NCI-H524 (cell line): ENCODE measurements around the gene PDE4D.

Experiments
- DNase-seq, 2 experiments: peaks; one replicate each; lab custom pipeline; 2025; lab: John Stamatoyannopoulos, UW

PDE4D gene

GRCh38 chr5:59109383-59109782 lies 784.1 kb downstream of the PDE4D start:
- no peak for DNase-seq

- DNase-seq = no peak
Measured at GRCh38 chr5:59107692-59108091, 785.8 kb downstream of the PDE4D start.

DNA sequence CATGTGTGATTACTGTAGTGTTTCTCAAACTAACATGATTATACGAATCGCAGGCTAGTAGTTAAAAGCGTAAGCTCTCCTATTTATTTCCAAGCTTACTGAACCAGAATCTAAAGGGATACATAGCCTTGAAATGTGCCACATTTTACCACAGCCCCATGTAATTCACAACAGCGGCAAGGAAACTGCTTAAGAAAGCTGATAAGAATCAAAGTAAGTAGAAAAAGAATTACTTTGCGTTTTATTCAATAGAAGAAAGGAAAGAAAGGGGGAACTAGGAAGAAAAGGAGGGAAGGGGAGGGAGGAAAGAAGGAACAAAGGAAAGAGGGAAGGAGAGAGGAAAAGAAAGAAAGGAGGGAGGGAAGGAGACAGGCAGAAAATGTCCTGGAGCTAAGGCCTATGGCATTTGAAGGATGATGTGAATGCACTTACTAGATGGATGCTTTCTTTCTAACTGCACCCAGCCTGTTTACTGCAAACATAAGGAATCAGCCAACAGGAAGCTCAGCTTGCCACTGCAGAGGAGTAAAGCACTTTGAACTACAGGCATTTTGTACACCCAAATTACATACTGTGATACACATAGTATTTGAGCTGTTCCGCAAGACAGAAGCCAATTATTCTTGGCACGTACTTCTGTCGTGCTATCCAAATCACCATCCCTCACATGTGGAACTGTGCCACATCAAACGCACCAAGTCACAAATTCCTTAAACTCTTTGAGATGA lies 789.0 kb downstream of the PDE4D start:
- no peak for DNase-seq

- DNase-seq = no peak
Measured at GRCh38 chr5:59103303-59103702, 790.2 kb downstream of the PDE4D start.

GRCh38 chr5:59102437-59102836 lies 791.1 kb downstream of the PDE4D start:
- no peak for DNase-seq

GRCh38 chr5:59100875-59101274 lies 792.7 kb downstream of the PDE4D start:
- DNase-seq = no peak

DNA sequence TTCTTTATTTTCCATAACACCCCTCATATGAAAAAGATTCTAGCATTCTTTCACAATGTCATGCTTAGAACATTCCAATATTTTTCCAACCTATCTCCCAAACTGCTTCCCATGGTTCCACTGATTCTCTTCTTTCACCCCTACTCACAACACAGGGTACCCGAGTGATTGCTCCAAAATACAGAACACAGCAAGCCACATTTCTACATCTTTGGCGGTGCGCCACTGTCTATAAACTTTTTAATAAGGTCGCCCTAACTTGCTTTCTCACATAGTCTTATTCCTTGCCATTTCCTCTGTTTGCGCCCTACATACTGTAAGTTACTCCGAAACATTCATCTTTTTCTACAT lies 793.6 kb downstream of the PDE4D start:
- no peak for DNase-seq

DNA sequence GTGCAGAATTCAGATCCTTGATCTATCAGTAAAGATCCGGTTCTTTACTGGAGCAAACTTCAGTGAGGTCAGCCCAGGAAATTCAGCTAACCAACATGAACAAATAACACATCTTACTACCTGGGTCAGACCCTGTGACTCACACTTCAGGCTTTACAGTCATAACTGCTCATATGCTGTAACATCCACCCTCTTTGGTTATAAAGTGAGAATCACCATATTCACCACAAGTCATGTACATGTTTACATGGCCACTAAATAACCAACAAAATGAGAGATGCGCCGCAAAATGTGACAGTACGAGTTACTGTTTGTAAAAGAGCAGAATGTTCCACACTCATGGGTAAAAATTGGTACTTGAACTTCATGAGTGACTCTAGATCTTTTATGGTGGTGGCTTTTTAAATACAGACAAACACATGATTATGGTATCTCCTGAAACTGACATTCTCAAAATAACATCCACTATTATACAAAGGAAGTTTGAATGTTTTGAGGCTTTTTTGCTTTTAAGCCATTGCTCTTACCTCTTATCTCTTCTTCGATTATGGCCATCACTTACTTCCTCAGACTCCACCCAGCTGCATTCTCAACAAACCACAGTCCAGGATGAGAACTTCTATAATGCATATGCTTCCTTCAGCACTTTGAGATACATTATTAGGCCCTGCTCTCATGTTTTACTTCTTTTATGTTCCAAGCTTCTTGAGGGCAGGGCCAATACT lies 794.1 kb downstream of the PDE4D start:
- DNase-seq = no peak

DNA sequence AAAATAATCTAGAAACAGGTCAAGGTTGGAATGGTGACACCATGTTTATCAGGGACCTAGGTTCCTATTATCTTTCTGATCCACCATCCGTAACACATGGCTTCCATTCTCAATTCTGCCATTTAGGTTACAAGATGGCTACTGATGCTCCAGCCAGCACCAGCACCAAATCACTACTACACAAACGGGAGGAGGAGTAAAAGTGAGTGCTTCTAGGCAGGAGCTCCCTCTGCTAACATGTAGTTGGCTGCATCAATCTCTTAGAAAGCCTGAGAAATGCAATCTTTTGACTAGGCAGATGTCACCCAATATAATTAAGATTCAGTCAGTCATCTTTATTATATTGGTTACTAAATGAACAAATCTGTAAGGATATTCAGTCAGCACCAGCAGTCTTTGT lies 794.8 kb downstream of the PDE4D start:
- no peak for DNase-seq

GRCh38 chr5:59097712-59098111 lies 795.8 kb downstream of the PDE4D start:
- DNase-seq = peak; percentile 35 to 48

DNA sequence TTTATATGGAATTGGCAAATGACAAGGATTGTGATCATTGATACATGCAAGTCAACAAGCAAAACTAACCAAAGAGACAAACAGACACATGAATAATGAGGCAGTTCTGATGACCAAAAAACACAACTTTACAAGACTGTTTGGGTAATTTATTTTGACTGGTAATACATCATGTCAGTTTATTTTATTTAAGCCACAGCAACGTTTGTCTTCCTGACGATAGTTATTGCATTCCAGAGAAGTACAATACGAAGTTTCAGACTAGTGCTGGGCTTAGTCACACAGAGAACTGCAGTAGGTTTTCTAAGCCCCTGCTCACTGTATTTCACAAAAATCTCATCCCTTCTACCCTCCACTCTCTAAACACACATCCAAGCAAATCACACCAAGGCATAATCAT lies 796.4 kb downstream of the PDE4D start:
- DNase-seq = no peak

- no peak for DNase-seq
Measured at GRCh38 chr5:59095480-59095879, 798.0 kb downstream of the PDE4D start.

DNA sequence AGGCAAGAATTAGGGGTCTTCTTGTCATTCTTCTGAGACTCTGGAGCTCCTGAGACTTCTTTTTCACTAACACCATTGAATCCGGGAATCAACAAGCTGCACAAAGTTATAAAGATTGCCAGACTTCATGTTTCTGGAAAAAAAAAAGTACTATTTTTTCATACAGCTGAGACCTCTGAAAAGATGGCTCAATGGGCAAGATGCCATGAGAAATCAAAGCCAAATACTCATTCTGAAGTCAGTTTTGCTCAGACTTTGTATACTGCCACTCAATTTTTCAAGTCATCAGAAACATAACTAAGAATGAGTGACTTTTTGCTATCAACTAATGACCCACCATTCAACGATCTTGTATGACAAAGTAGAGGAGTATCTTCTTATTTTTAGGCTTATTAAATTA lies 798.7 kb downstream of the PDE4D start:
- no peak for DNase-seq

DNA sequence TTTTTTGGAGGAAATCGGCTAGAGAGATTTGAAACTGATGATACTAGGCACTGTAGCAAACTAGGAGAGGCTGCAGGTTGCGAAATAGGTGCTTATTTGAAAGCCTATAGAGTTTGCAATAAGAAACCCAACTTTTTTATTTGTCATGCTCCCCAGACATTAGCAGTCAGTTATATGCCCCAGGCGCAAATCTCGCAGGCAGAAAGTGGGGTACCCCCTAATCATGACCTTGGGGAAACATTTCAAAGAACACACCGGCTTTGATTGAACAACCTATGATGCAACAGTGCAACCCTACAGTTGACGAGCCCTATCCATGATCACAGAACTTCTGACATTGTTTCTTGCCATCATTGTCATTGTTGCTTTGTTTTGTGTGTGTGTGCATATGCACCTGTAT lies 800.2 kb downstream of the PDE4D start:
- DNase-seq = no peak

GRCh38 chr5:59092758-59093157 lies 800.8 kb downstream of the PDE4D start:
- no peak for DNase-seq

GRCh38 chr5:59091965-59092364 lies 801.6 kb downstream of the PDE4D start:
- no peak for DNase-seq

GRCh38 chr5:59090323-59090722 lies 803.2 kb downstream of the PDE4D start:
- no peak for DNase-seq

- no peak for DNase-seq
Measured at GRCh38 chr5:59089767-59090166, 803.8 kb downstream of the PDE4D start.

DNA sequence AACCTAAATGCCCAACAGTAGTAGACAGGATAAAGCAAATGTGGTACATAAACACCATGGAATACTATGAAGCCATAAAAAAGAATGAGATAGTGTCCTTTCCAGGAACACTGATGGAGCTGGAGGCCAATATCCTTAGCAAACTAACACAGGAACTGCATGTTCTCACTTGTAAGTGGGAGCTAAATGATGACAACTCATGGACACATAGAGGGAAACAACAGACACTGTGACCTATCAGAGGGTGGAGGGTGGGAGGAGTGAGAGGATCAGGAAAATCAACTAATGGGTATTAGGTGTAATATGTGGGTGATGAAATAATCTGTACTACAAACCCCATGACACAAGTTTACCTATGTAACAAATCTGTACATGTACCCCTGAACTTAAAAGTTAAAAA lies 805.0 kb downstream of the PDE4D start:
- no peak for DNase-seq

GRCh38 chr5:59086024-59086423 lies 807.5 kb downstream of the PDE4D start:
- DNase-seq = no peak

- peak; percentile 69 to 78 for DNase-seq
Measured at GRCh38 chr5:59081693-59082092, 811.8 kb downstream of the PDE4D start.

DNA sequence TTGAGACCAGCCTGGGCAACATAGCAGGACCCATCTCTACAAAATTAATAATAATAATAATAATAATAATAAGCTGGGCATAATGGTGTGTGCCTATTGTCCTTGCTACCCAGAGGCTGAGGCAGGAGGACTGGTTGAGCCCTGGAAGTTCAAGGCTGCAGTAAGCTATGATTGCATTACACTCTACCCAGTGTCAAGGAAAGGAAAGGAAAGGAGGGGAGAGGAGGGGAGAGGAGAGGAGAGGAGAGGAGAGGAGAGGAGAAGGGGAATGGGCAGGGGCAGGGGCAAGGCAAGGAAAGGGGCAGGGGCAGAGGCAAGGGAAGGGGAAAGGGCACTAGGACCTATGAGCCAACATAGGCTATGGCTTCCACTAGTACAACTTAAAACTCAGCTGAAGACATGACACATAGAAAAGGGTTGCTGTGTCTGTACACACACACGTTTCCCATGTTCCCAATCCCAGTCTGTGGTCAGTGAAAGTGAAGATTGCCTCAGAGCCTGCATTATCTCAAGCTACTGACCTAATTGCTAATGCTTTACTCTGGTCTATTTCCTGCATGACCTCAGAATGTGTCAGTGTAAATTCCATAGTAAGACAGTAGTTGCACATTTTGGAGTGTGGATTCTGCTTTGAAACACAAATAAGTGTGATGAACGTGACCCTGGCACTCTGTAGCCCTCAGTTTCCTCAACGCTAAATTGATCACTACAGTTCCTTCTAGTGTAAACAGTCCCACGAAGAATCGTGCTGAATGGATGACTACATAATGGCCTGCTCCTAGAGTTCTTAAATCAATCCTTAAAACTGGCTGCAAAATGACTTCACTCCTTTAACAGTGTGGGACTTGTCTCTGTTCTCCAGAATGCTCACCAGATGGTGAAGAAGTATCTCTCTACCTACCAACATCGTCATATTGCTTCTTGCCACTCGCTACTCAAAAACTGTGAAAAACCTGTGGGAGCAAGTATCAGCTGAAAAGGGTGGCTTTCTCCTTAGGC lies 813.6 kb downstream of the PDE4D start:
- no peak for DNase-seq
